B cell (primary cell): ENCODE results near the gene DAP. TPM values are rescaled to one million over a fixed set of nuclear protein-coding genes. Genes with fewer than 3 reads are reported as not detected.

ENCODE experiments used
- ATAC-seq: fragments of 200-7000 bp; cut with Tn5 transposase; one replicate; pipeline ENCODE4 v1.10.0; 2021; ENCODE audit warnings: low read depth, mild to moderate bottlenecking, moderate number of reproducible peaks, moderate library complexity
- CTCF ChIA-PET: fragments of 350-600 bp; sonication (Branson Sonifier 250); formaldehyde crosslinking; loops from one replicate; lab custom pipeline; 2021; ENCODE audit warnings: antibody characterized with exemption, inconsistent platforms; lab: Charles Lee
- POLR2A ChIA-PET: fragments of 350-600 bp; sonication (Branson Sonifier 250); formaldehyde crosslinking; loops from one replicate; lab custom pipeline; 2021; ENCODE audit warnings: antibody characterized with exemption; lab: Charles Lee
- DNase-seq: peaks from one replicate; pipeline ENCODE4 v3.0.0; 2013
- H2AFZ ChIP-seq: 2 replicates; pipeline ENCODE4 v1.6.1; 2012; ENCODE audit warnings: mild to moderate bottlenecking, low read depth, low read length; ENCODE audit not compliant: insufficient read depth, poor library complexity, severe bottlenecking
- H3K27ac ChIP-seq, 2 donors: 1 replicate in 1 of 2; 2 replicates in 1 of 2; pipeline ENCODE4 v1.5.1; 2012 to 2013; ENCODE audit warnings: low read length in 2 of 2, mild to moderate bottlenecking in 2 of 2, moderate library complexity in 1 of 2
- H3K27me3 ChIP-seq, 4 experiments: fragments of 200-600 bp in 1 of 4; sonication (generic) in 1 of 4; replicated peaks in 1 of 4; 1 replicate in 2 of 4; 2 replicates in 2 of 4; pipeline versions ENCODE4 v1.6.1 to v1.7.0; 2013 to 2016; ENCODE audit warnings: low read length in 3 of 4, mild to moderate bottlenecking in 2 of 4, mixed read lengths in 1 of 4, moderate library complexity in 1 of 4; ENCODE audit not compliant: insufficient read depth in 4 of 4, control insufficient read depth in 3 of 4; ENCODE audit errors: control extremely low read depth in 1 of 4
- H3K36me3 ChIP-seq, 2 experiments: replicated peaks in 1 of 2; 1 replicate in 1 of 2; 2 replicates in 1 of 2; pipeline versions ENCODE4 v1.6.1 to v1.7.1; 2013; ENCODE audit warnings: low read length in 1 of 2; ENCODE audit not compliant: insufficient read depth in 2 of 2, control insufficient read depth in 1 of 2; ENCODE audit errors: control extremely low read depth in 1 of 2, extremely low read depth in 1 of 2
- H3K4me1 ChIP-seq, 2 donors: fragments of 200-600 bp in 1 of 2; sonication (generic) in 1 of 2; 1 replicate in 1 of 2; 2 replicates in 1 of 2; pipeline versions ENCODE4 v1.5.1 to v1.6.1; 2013 to 2017; ENCODE audit warnings: low read length in 2 of 2; ENCODE audit not compliant: control insufficient read depth in 2 of 2, insufficient read depth in 2 of 2
- H3K4me2 ChIP-seq: replicated peaks from 2 replicates; pipeline ENCODE3; 2012; ENCODE audit warnings: mild to moderate bottlenecking, low read depth, low read length; ENCODE audit not compliant: poor library complexity, severe bottlenecking
- H3K4me3 ChIP-seq, 5 experiments: fragments of 200-600 bp in 1 of 5; sonication (generic) in 1 of 5; 1 replicate in 3 of 5; 2 replicates in 2 of 5; pipeline versions ENCODE4 v1.5.1 to v1.7.0; 2011 to 2016; ENCODE audit warnings: low read length in 4 of 5, mild to moderate bottlenecking in 4 of 5, low read depth in 2 of 5, control low read depth in 1 of 5, moderate library complexity in 1 of 5; ENCODE audit not compliant: insufficient read depth in 1 of 5; ENCODE audit errors: control extremely low read depth in 1 of 5, extremely low read depth in 1 of 5
- H3K79me2 ChIP-seq: fragments of 200-600 bp; sonication (generic); one replicate; pipeline ENCODE4 v1.6.0; 2016; ENCODE audit warnings: low read length; ENCODE audit not compliant: control insufficient read depth, insufficient read depth
- H3K9ac ChIP-seq: fragments of 200-600 bp; sonication (generic); 2 replicates; pipeline ENCODE4 v1.6.1; 2017; ENCODE audit warnings: mild to moderate bottlenecking, low read length, moderate library complexity
- H3K9me3 ChIP-seq, 3 donors: one replicate each; pipeline versions ENCODE4 v1.6.1 to v1.7.1; 2013; ENCODE audit warnings: low read length in 2 of 3; ENCODE audit not compliant: control insufficient read depth in 2 of 3, insufficient read depth in 1 of 3; ENCODE audit errors: control extremely low read depth in 1 of 3
- H4K20me1 ChIP-seq: 2 replicates; pipeline ENCODE4 v1.6.0; 2012; ENCODE audit warnings: mild to moderate bottlenecking, low read length; ENCODE audit not compliant: insufficient read depth, control insufficient read depth, poor library complexity, severe bottlenecking
- H3K27ac Mint-ChIP-seq: one replicate; pipeline ENCODE4 v1.8.0; 2021; ENCODE audit warnings: mixed read lengths
- H3K27me3 Mint-ChIP-seq: one replicate; pipeline ENCODE4 v1.8.0; 2021; ENCODE audit warnings: mixed read lengths
- H3K4me1 Mint-ChIP-seq: one replicate; pipeline ENCODE4 v1.8.0; 2021; ENCODE audit warnings: mixed read lengths
- H3K4me3 Mint-ChIP-seq: one replicate; pipeline ENCODE4 v1.8.0; 2021; ENCODE audit warnings: mixed read lengths
- H3K9me3 Mint-ChIP-seq: one replicate; pipeline ENCODE4 v1.8.0; 2022; ENCODE audit warnings: mixed read lengths; ENCODE audit not compliant: insufficient read depth
- CTCF ChIP-seq: fragments of 200-600 bp; IDR thresholded peaks from one replicate; pipeline ENCODE4 v1.8.0; 2022; ENCODE audit warnings: antibody characterized with exemption, mild to moderate bottlenecking
- EZH2 ChIP-seq: IDR thresholded peaks from 2 replicates; pipeline ENCODE4 v1.6.1; 2012; ENCODE audit warnings: borderline replicate concordance, low read depth, mild to moderate bottlenecking, moderate library complexity, low read length; ENCODE audit not compliant: insufficient read depth, poor library complexity, severe bottlenecking
- WGBS: methylation state at CpG from one replicate; pipeline ENCODE4 v1.1.5; 2013; ENCODE audit warnings: missing lambda C conversion rate; ENCODE audit not compliant: insufficient coverage; 5-methylcytosine and 5-hydroxymethylcytosine counted together
- intact Hi-C: fragments of 100-400 bp; cut with micrococcal nuclease; formaldehyde crosslinking; loops from one replicate; pipeline ENCODE4 v1.10.0; 2022
- polyA plus RNA-seq: library from polyadenylated mRNA; depleted of rRNA; stranded (reverse); fragments of >200 nt; gene quantifications from 2 replicates; pipeline ENCODE4 v1.2.3, GENCODE V29; 2012
- total RNA-seq, 2 donors: library from RNA; stranded (reverse); fragments of 120-200 nt in 1 of 2; gene quantifications; 1 replicate in 1 of 2; 2 replicates in 1 of 2; pipeline versions ENCODE4 v1.2.3 to v1.2.4, GENCODE V29; 2013 to 2022

The DAP gene
- total and polyA plus RNA-seq, 2 donors (not counting 1 experiment from before 2014, with no cell fraction given) = 42.6 to 49.8 TPM

- POLR2A ChIA-PET = no interaction called here
- intact Hi-C loops = no loop called here
- Histone ChIP-seq H3K27me3 (no peaks in the 10 kb centered on the region), H3K9me3 (no peaks in the 10 kb centered on the region), H3K27ac (no peak overlapping the region), H3K79me2 (peaks cover 3% of the 10 kb centered on the region), H4K20me1 (peaks cover 5% of the 10 kb centered on the region), H3K4me1 (peaks cover 7 to 15% of the 10 kb centered on the region in 2 donors), H2AFZ (no peak overlapping the region), H3K4me2 (no peak overlapping the region), H3K9ac (no peak overlapping the region), H3K4me3 (no peak overlapping the region), H3K36me3 (peaks cover 0 to 25% of the 10 kb centered on the region in 2 experiments)
- H3K9me3 Mint-ChIP-seq = no peaks in the 10 kb centered on the region
- TF ChIP-seq CTCF = no peak
- no peak for TF ChIP-seq EZH2
- ATAC-seq = peak; percentile 73
- 37% methylated on average over 6 of the region's 8 CpGs for WGBS
- no peaks in the 10 kb centered on the region for H3K27me3 Mint-ChIP-seq
- no peak overlapping the region for H3K4me3 Mint-ChIP-seq
- H3K27ac Mint-ChIP-seq = no peak overlapping the region
- peak; percentile 31 for DNase-seq
- H3K4me1 Mint-ChIP-seq = peaks cover 26% of the 10 kb centered on the region
- CTCF ChIA-PET = no interaction called here
Observed at GRCh38 chr5:10726913-10727517, 34.0 kb downstream of the DAP start.

GRCh38 chr5:10726179-10726912, 34.7 kb downstream of the DAP start:
- CTCF ChIA-PET = no interaction called here
- peaks cover 5% of the 10 kb centered on the region for H4K20me1 ChIP-seq
- H3K4me3 ChIP-seq = no peak overlapping the region
- Mint-ChIP-seq H3K4me1 (peaks cover 26% of the 10 kb centered on the region), H3K27ac (no peak overlapping the region), H3K4me3 (no peak overlapping the region), H3K27me3 (no peaks in the 10 kb centered on the region), H3K9me3 (no peaks in the 10 kb centered on the region)
- H3K27ac ChIP-seq = no peak overlapping the region
- H3K4me1 ChIP-seq = peaks cover 7 to 15% of the 10 kb centered on the region in 2 donors
- ATAC-seq (no peak), DNase-seq (no peak)
- H3K9me3 ChIP-seq = no peaks in the 10 kb centered on the region
- no peaks in the 10 kb centered on the region for H3K27me3 ChIP-seq
- 90% methylated on average over 8 of the region's 10 CpGs for WGBS
- no peak overlapping the region for H3K4me2 ChIP-seq
- intact Hi-C loops = no loop called here
- POLR2A ChIA-PET = no interaction called here
- peaks cover 0 to 24% of the 10 kb centered on the region in 2 experiments for H3K36me3 ChIP-seq
- TF ChIP-seq EZH2 (no peak), CTCF (no peak)
- H3K79me2 ChIP-seq = peaks cover 3% of the 10 kb centered on the region
- H3K9ac ChIP-seq = no peak overlapping the region
- no peak overlapping the region for H2AFZ ChIP-seq
